Epithelial cell of esophagus (primary cell): ENCODE results near the gene RBP3.

ENCODE experiments used
- DNase-seq: peaks from one replicate; pipeline ENCODE4 v3.0.0; 2010; ENCODE audit warnings: low read depth
- H3K4me3 ChIP-seq: 2 replicates; pipeline ENCODE4 v1.5.1; 2011; ENCODE audit warnings: mild to moderate bottlenecking, low read length, control low read depth
- TF ChIP-seq, protein P1 (sequence below): IDR thresholded peaks from 2 replicates; pipeline ENCODE4 v1.5.1; 2011; ENCODE audit warnings: low read depth, mild to moderate bottlenecking, low read length, control low read depth, inconsistent platforms; ENCODE audit not compliant: insufficient read depth; ENCODE audit errors: missing control alignments

Gene RBP3

DNA sequence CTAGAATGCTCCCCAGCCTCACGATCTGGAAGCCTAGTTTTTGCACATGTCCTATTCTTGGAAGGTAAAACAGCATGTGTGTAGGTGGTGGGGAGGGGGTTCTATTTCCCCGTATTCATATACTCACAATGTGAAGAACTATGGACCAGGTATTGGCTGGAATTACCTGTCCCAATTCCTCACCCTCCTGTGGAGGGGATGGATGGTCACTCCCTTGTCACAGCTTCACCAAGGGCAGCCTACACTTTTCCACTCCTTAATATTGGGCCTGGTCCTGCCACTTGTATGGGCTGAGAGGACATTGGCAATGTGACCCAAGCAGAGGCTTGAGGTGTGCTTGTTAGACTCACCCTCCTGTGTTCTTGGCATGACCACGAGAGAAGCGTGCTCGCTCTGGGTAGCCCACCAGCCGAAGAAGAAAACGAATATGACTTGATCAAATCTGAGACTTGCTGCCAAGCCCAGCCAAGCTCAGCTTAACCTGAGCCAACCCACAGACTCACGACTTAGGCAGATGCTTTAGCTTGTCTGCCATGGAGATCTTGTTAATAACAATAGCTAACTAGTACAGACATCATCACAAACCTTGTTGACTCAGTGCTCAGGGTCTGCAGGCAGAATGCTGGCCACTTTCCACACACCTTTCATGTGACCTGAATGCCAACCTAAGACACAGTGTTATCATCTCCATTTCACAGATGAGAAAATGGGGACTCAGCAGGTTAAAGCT, 18.7 kb downstream of the RBP3 start:
- H3K4me3 ChIP-seq: no peak overlapping the region
- no peak for DNase-seq
- TF ChIP-seq, protein P1, sequence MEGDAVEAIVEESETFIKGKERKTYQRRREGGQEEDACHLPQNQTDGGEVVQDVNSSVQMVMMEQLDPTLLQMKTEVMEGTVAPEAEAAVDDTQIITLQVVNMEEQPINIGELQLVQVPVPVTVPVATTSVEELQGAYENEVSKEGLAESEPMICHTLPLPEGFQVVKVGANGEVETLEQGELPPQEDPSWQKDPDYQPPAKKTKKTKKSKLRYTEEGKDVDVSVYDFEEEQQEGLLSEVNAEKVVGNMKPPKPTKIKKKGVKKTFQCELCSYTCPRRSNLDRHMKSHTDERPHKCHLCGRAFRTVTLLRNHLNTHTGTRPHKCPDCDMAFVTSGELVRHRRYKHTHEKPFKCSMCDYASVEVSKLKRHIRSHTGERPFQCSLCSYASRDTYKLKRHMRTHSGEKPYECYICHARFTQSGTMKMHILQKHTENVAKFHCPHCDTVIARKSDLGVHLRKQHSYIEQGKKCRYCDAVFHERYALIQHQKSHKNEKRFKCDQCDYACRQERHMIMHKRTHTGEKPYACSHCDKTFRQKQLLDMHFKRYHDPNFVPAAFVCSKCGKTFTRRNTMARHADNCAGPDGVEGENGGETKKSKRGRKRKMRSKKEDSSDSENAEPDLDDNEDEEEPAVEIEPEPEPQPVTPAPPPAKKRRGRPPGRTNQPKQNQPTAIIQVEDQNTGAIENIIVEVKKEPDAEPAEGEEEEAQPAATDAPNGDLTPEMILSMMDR: no peak

DNA sequence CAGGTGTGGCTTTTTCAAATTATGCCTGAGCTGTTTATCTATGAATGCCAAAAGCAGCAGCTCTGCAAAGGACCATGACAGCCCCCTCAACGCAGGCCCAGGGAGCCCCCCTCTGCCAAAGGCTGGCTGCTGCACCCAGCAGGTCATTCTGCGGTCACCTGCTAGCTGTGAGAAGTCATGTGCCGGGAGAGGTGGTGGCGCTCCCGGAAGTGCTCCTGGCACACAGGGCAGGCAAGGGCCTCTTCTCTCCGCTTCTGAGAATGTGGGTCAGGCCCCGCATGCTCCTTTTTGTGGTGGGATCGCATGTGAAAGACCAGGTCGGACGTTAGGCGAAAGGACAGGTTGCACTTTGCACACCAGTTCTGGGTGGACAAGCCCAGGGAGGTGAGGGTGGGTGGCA, 19.5 kb downstream of the RBP3 start:
- H3K4me3 ChIP-seq: no peak overlapping the region
- TF ChIP-seq, protein P1: no peak
- no peak for DNase-seq

DNA sequence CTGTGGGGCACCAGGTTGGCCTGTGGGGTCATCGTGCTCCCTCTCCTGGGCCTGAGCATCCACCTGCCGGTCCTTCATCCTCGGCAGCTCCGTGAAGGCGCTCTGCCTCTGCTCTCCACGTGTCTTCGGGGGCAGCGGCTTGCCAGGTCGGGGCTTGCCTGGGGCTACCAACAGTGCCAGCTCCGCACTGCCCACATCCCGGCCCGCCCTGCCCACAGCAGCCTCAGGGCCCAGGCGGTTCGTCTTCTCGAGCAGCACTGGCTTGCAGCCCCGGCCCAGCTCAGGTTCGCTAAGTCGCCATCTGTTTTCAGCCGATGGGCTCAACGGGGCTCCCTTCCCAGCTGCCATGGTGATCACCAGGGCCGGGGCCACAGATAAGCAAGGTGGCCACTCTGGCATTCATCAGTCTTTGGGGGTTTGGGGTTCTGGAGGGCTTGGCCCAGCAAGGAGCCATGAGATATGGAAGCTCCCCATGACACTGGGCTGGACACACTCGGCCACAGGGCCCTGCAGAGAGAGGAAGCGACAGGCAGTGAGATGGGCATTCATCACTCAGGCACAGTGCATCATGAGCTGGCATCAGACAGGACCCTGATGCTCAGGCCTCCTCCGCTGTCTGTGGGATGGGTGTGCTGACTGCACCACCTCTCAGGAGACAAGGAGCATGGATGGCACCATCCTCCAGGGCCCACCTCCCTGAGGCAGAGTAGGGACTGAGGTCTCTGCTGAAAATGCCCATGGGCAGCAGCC, 20.4 kb downstream of the RBP3 start:
- no peak for DNase-seq
- no peak overlapping the region for H3K4me3 ChIP-seq
- TF ChIP-seq, protein P1: no peak

DNA sequence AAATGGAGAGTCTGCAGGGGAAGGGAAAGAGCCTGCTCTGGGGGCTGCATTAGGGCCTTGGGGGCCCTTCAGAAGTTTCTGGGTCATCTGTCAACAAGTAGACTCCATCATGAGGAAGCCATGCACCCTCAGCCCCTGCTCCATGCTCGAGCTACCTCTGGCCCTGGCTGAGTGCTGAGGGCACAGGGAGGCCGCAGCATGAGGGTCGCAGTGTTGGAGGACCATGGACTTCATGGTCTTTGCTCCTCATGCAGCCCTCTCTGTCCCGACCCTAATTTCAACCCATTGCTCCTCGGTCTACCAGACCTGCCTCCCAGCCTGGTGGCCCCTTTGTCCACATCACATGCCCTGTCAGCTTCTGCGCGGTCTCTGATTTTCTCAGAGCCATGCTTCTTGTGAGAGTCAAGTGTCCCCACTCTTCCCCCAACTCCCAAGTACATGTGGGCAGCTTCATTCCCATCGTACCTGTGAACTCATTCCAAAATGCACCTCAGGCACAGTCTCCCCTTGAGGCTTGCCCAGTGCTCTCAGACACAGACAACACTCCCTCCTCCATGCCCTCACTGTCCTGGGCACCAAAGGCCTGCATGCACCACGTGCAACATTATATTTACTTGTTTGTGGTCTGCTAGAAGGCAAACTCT, 21.2 kb downstream of the RBP3 start:
- TF ChIP-seq, protein P1: no peak
- H3K4me3 ChIP-seq: no peak overlapping the region
- no peak for DNase-seq

DNA sequence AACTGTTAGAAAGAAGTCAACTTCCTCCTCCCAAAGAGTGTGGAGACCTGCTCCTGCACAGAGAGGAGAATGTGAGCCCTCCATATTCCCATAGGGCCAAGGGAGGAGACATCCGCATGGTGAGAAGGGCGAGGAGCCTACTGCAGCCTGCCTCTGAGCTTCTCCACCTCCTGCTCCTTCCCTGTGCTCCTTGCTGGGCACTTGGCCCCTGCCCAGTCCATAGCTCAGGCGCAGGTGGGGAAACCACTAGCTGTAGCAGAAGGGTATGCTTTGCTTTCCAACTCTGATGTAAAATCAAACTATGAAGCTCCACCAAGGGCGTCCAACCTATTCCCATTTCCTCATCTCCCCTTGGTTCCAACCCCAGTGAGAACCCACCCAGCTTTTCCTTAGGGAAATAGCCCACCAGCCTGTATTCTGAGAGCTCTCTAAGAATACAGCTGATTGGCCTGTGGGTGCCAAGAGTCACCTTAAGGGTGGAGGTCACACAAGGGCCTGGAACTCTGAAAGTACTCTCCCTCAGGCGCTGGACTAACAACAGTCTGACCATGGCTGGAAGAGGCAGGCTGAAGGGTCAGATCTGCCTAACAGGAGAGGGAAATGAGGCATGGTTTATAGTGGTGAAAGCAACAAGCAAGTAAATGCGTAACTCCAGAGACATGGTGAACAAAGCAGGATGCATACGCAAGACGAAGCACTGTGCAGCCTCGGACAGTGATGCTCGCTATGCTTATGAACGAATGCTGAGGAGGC, 22.0 kb downstream of the RBP3 start:
- no peak overlapping the region for H3K4me3 ChIP-seq
- DNase-seq: no peak
- TF ChIP-seq, protein P1: no peak

DNA sequence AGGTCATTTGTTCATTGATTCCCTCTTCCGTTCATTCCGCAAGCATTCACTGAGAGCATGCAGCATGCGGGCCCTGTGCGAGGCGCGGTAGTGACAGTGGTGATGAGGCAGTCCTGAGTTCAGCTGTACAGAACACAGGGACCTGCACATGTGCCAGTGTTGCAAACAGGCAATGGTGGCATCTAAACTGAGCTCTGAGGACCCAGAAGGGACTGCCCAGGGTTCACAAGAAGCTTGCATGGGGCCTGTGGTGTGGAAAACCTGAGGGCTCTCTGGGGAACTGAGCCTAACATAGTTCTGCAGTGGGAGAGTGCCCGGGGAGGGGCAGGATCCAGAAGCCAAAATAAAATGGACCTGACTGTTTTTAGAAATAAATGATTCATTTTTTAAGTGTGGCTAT, 22.7 kb downstream of the RBP3 start:
- TF ChIP-seq, protein P1: no peak
- no peak for DNase-seq
- no peak overlapping the region for H3K4me3 ChIP-seq
